ENCODE results near the gene ASTN2. TPM values are rescaled to one million over a fixed set of nuclear protein-coding genes. Genes with fewer than 3 reads are reported as not detected.

ASTN2 gene
- polyA plus RNA-seq, 4 donors, result 3.0 to 15.2 (median 3.7) TPM

GRCh38 chr9:117400171-117400570 is 14.7 kb downstream of the ASTN2 start:
- DNase-seq, result no peak
- Histone ChIP-seq H3K27me3 (ENCODE audit: control insufficient read depth in 3 of 3, insufficient read depth in 3 of 3, low read length in 3 of 3) (peaks cover 0 to 6% (median 2%) of the 10 kb centered on the region in 3 donors), H3K4me1 (ENCODE audit: control insufficient read depth in 3 of 3, insufficient read depth in 2 of 3, low read depth in 1 of 3, low read length in 2 of 3) (no peaks in the 10 kb centered on the region), H3K4me3 (ENCODE audit: low read depth in 1 of 3, low read length in 3 of 3) (no peak overlapping the region), H3K27ac (ENCODE audit: low read depth in 1 of 3, low read length in 2 of 3) (no peak overlapping the region), H3K36me3 (ENCODE audit: control insufficient read depth in 3 of 3, insufficient read depth in 2 of 3, low read depth in 1 of 3, low read length in 3 of 3) (no peaks in the 10 kb centered on the region), H3K9me3 (ENCODE audit: control insufficient read depth in 2 of 2, insufficient read depth in 1 of 2, low read depth in 1 of 2, low read length in 1 of 2) (no peaks in the 10 kb centered on the region)
- 5 to 17% (median 6%) methylated on average over 2 of the region's 2 CpGs for WGBS, 3 donors
- no peak for FAIRE-seq

GRCh38 chr9:117395151-117395650 is 19.7 kb downstream of the ASTN2 start:
- Histone ChIP-seq H3K4me3 (ENCODE audit: low read depth in 1 of 3, low read length in 3 of 3) (no peak overlapping the region), H3K9me3 (ENCODE audit: control insufficient read depth in 2 of 2, insufficient read depth in 1 of 2, low read depth in 1 of 2, low read length in 1 of 2) (no peaks in the 10 kb centered on the region), H3K36me3 (ENCODE audit: control insufficient read depth in 3 of 3, insufficient read depth in 2 of 3, low read depth in 1 of 3, low read length in 3 of 3) (no peaks in the 10 kb centered on the region), H3K27ac (ENCODE audit: low read depth in 1 of 3, low read length in 2 of 3) (no peak overlapping the region), H3K4me1 (ENCODE audit: control insufficient read depth in 3 of 3, insufficient read depth in 2 of 3, low read depth in 1 of 3, low read length in 2 of 3) (no peaks in the 10 kb centered on the region), H3K27me3 (ENCODE audit: control insufficient read depth in 3 of 3, insufficient read depth in 3 of 3, low read length in 3 of 3) (peaks cover 0 to 1% (median 0%) of the 10 kb centered on the region in 3 donors)
- DNase-seq, result no peak
- WGBS, 3 donors, result 66 to 78% (median 68%) methylated on average over 5 of the region's 5 CpGs
- no peak for FAIRE-seq

- Histone ChIP-seq H3K36me3 (ENCODE audit: control insufficient read depth in 3 of 3, insufficient read depth in 2 of 3, low read depth in 1 of 3, low read length in 3 of 3) (no peaks in the 10 kb centered on the region), H3K4me1 (ENCODE audit: control insufficient read depth in 3 of 3, insufficient read depth in 2 of 3, low read depth in 1 of 3, low read length in 2 of 3) (no peaks in the 10 kb centered on the region), H3K4me3 (ENCODE audit: low read depth in 1 of 3, low read length in 3 of 3) (no peak overlapping the region), H3K27me3 (ENCODE audit: control insufficient read depth in 3 of 3, insufficient read depth in 3 of 3, low read length in 3 of 3) (no peaks in the 10 kb centered on the region), H3K9me3 (ENCODE audit: control insufficient read depth in 2 of 2, insufficient read depth in 1 of 2, low read depth in 1 of 2, low read length in 1 of 2) (no peaks in the 10 kb centered on the region), H3K27ac (ENCODE audit: low read depth in 1 of 3, low read length in 2 of 3) (no peak overlapping the region)
- DNase-seq (no peak), FAIRE-seq (no peak)
- 45 to 60% (median 57%) methylated on average over 4 of the region's 4 CpGs for WGBS, 3 donors
These were observed 20.2 kb downstream of the ASTN2 start for GRCh38 chr9:117394655-117395054.

GRCh38 chr9:117392992-117393391 is 21.9 kb downstream of the ASTN2 start:
- no peaks in the 10 kb centered on the region for H3K4me1 ChIP-seq (ENCODE audit: control insufficient read depth in 3 of 3, insufficient read depth in 2 of 3, low read depth in 1 of 3, low read length in 2 of 3)
- DNase-seq (no peak), FAIRE-seq (no peak)
- no peak overlapping the region for H3K4me3 ChIP-seq (ENCODE audit: low read depth in 1 of 3, low read length in 3 of 3)
- H3K27ac ChIP-seq (ENCODE audit: low read depth in 1 of 3, low read length in 2 of 3), result no peak overlapping the region
- H3K9me3 ChIP-seq (ENCODE audit: control insufficient read depth in 2 of 2, insufficient read depth in 1 of 2, low read depth in 1 of 2, low read length in 1 of 2), result no peaks in the 10 kb centered on the region
- no peaks in the 10 kb centered on the region for H3K36me3 ChIP-seq (ENCODE audit: control insufficient read depth in 3 of 3, insufficient read depth in 2 of 3, low read depth in 1 of 3, low read length in 3 of 3)
- H3K27me3 ChIP-seq (ENCODE audit: control insufficient read depth in 3 of 3, insufficient read depth in 3 of 3, low read length in 3 of 3), result no peaks in the 10 kb centered on the region
- WGBS, 3 donors, result 63 to 75% (median 69%) methylated on average over 2 of the region's 2 CpGs

- no peaks in the 10 kb centered on the region for H3K36me3 ChIP-seq (ENCODE audit: control insufficient read depth in 3 of 3, insufficient read depth in 2 of 3, low read depth in 1 of 3, low read length in 3 of 3)
- H3K9me3 ChIP-seq (ENCODE audit: control insufficient read depth in 2 of 2, insufficient read depth in 1 of 2, low read depth in 1 of 2, low read length in 1 of 2), result no peaks in the 10 kb centered on the region
- no peak for FAIRE-seq
- no peak overlapping the region for H3K27ac ChIP-seq (ENCODE audit: low read depth in 1 of 3, low read length in 2 of 3)
- no peak overlapping the region for H3K4me3 ChIP-seq (ENCODE audit: low read depth in 1 of 3, low read length in 3 of 3)
- no peaks in the 10 kb centered on the region for H3K4me1 ChIP-seq (ENCODE audit: control insufficient read depth in 3 of 3, insufficient read depth in 2 of 3, low read depth in 1 of 3, low read length in 2 of 3)
- WGBS, 3 donors, result 38 to 59% (median 51%) methylated on average over 3 of the region's 3 CpGs
- no peak for DNase-seq
- H3K27me3 ChIP-seq (ENCODE audit: control insufficient read depth in 3 of 3, insufficient read depth in 3 of 3, low read length in 3 of 3), result no peaks in the 10 kb centered on the region
These were observed 27.4 kb downstream of the ASTN2 start for GRCh38 chr9:117387422-117387821.

- no peak for DNase-seq
- WGBS, 3 donors, result 59 to 72% (median 68%) methylated on average over 2 of the region's 2 CpGs
- H3K4me1 ChIP-seq (ENCODE audit: control insufficient read depth in 3 of 3, insufficient read depth in 2 of 3, low read depth in 1 of 3, low read length in 2 of 3), result no peaks in the 10 kb centered on the region
- no peak overlapping the region for H3K4me3 ChIP-seq (ENCODE audit: low read depth in 1 of 3, low read length in 3 of 3)
- no peaks in the 10 kb centered on the region for H3K9me3 ChIP-seq (ENCODE audit: control insufficient read depth in 2 of 2, insufficient read depth in 1 of 2, low read depth in 1 of 2, low read length in 1 of 2)
- no peak for FAIRE-seq
- H3K27ac ChIP-seq (ENCODE audit: low read depth in 1 of 3, low read length in 2 of 3), result no peak overlapping the region
- H3K36me3 ChIP-seq (ENCODE audit: control insufficient read depth in 3 of 3, insufficient read depth in 2 of 3, low read depth in 1 of 3, low read length in 3 of 3), result no peaks in the 10 kb centered on the region
- no peaks in the 10 kb centered on the region for H3K27me3 ChIP-seq (ENCODE audit: control insufficient read depth in 3 of 3, insufficient read depth in 3 of 3, low read length in 3 of 3)
These were observed 35.5 kb downstream of the ASTN2 start for GRCh38 chr9:117379341-117379740.

- no peaks in the 10 kb centered on the region for H3K36me3 ChIP-seq (ENCODE audit: control insufficient read depth in 3 of 3, insufficient read depth in 2 of 3, low read depth in 1 of 3, low read length in 3 of 3)
- H3K4me1 ChIP-seq (ENCODE audit: control insufficient read depth in 3 of 3, insufficient read depth in 2 of 3, low read depth in 1 of 3, low read length in 2 of 3), result no peaks in the 10 kb centered on the region
- H3K4me3 ChIP-seq (ENCODE audit: low read depth in 1 of 3, low read length in 3 of 3), result no peak overlapping the region
- H3K9me3 ChIP-seq (ENCODE audit: control insufficient read depth in 2 of 2, insufficient read depth in 1 of 2, low read depth in 1 of 2, low read length in 1 of 2), result no peaks in the 10 kb centered on the region
- H3K27ac ChIP-seq (ENCODE audit: low read depth in 1 of 3, low read length in 2 of 3), result no peak overlapping the region
- no peak for FAIRE-seq
- no peak for DNase-seq
- no peaks in the 10 kb centered on the region for H3K27me3 ChIP-seq (ENCODE audit: control insufficient read depth in 3 of 3, insufficient read depth in 3 of 3, low read length in 3 of 3)
- 56 to 67% (median 62%) methylated on average over 5 of the region's 5 CpGs for WGBS, 3 donors
These were observed 37.8 kb downstream of the ASTN2 start for GRCh38 chr9:117377046-117377445.

GRCh38 chr9:117375956-117376355 is 38.9 kb downstream of the ASTN2 start:
- H3K9me3 ChIP-seq (ENCODE audit: control insufficient read depth in 2 of 2, insufficient read depth in 1 of 2, low read depth in 1 of 2, low read length in 1 of 2), result no peaks in the 10 kb centered on the region
- WGBS, 3 donors, result 67 to 94% (median 73%) methylated on average over 1 of the region's 1 CpG
- no peaks in the 10 kb centered on the region for H3K4me1 ChIP-seq (ENCODE audit: control insufficient read depth in 3 of 3, insufficient read depth in 2 of 3, low read depth in 1 of 3, low read length in 2 of 3)
- no peak for FAIRE-seq
- no peaks in the 10 kb centered on the region for H3K27me3 ChIP-seq (ENCODE audit: control insufficient read depth in 3 of 3, insufficient read depth in 3 of 3, low read length in 3 of 3)
- no peak overlapping the region for H3K4me3 ChIP-seq (ENCODE audit: low read depth in 1 of 3, low read length in 3 of 3)
- H3K27ac ChIP-seq (ENCODE audit: low read depth in 1 of 3, low read length in 2 of 3), result no peak overlapping the region
- no peak for DNase-seq
- H3K36me3 ChIP-seq (ENCODE audit: control insufficient read depth in 3 of 3, insufficient read depth in 2 of 3, low read depth in 1 of 3, low read length in 3 of 3), result no peaks in the 10 kb centered on the region

GRCh38 chr9:117374076-117374725 is 40.7 kb downstream of the ASTN2 start:
- H3K9me3 ChIP-seq (ENCODE audit: control insufficient read depth in 2 of 2, insufficient read depth in 1 of 2, low read depth in 1 of 2, low read length in 1 of 2), result no peaks in the 10 kb centered on the region
- H3K4me1 ChIP-seq (ENCODE audit: control insufficient read depth in 3 of 3, insufficient read depth in 2 of 3, low read depth in 1 of 3, low read length in 2 of 3), result no peaks in the 10 kb centered on the region
- DNase-seq (no peak), FAIRE-seq (no peak)
- H3K36me3 ChIP-seq (ENCODE audit: control insufficient read depth in 3 of 3, insufficient read depth in 2 of 3, low read depth in 1 of 3, low read length in 3 of 3), result no peaks in the 10 kb centered on the region
- H3K27me3 ChIP-seq (ENCODE audit: control insufficient read depth in 3 of 3, insufficient read depth in 3 of 3, low read length in 3 of 3), result no peaks in the 10 kb centered on the region
- WGBS, 3 donors, result 57 to 69% (median 64%) methylated on average over 4 of the region's 4 CpGs
- H3K27ac ChIP-seq (ENCODE audit: low read depth in 1 of 3, low read length in 2 of 3), result no peak overlapping the region
- no peak overlapping the region for H3K4me3 ChIP-seq (ENCODE audit: low read depth in 1 of 3, low read length in 3 of 3)
